OCI-LY1 (cell line): ENCODE results near the gene TUBGCP2.

Source experiments
- H2AFZ ChIP-seq: fragments of 200-600 bp; sonication (generic), shearing (Covaris generic); 2 replicates; pipeline ENCODE4 v1.6.0; 2014; ENCODE audit warnings: antibody characterized with exemption, mild to moderate bottlenecking, low read length
- H3F3A ChIP-seq: fragments of 200-600 bp; sonication (generic), shearing (Covaris generic); 2 replicates; pipeline ENCODE4 v1.6.0; 2014; ENCODE audit warnings: mild to moderate bottlenecking, antibody characterized with exemption, low read length, moderate library complexity; ENCODE audit not compliant: insufficient read depth
- H3K27ac ChIP-seq: fragments of 200-600 bp; sonication (generic); 2 replicates; pipeline ENCODE4 v1.5.1; 2014; ENCODE audit warnings: low read length, mixed run types, mild to moderate bottlenecking, low read depth; ENCODE audit not compliant: poor library complexity, severe bottlenecking
- H3K27me3 ChIP-seq: fragments of 200-600 bp; sonication (generic); 2 replicates; pipeline ENCODE4 v1.6.0; 2014; ENCODE audit warnings: antibody characterized with exemption, mild to moderate bottlenecking, low read length, moderate library complexity; ENCODE audit not compliant: insufficient read depth
- H3K36me3 ChIP-seq: fragments of 200-600 bp; sonication (generic); 2 replicates; pipeline ENCODE4 v1.6.1; 2014; ENCODE audit warnings: mild to moderate bottlenecking, antibody characterized with exemption, low read length, moderate library complexity, mixed read lengths; ENCODE audit not compliant: insufficient read depth
- H3K4me1 ChIP-seq: fragments of 200-600 bp; sonication (generic); 2 replicates; pipeline ENCODE4 v1.5.1; 2014; ENCODE audit warnings: mild to moderate bottlenecking, low read length, moderate library complexity; ENCODE audit not compliant: insufficient read depth, severe bottlenecking
- H3K4me2 ChIP-seq: fragments of 200-600 bp; sonication (generic), shearing (Covaris generic); 2 replicates; pipeline ENCODE4 v1.6.1; 2014; ENCODE audit warnings: low read length
- H3K4me3 ChIP-seq: fragments of 200-600 bp; sonication (generic); 2 replicates; pipeline ENCODE4 v1.5.1; 2014; ENCODE audit warnings: low read length, low read depth, mild to moderate bottlenecking, mixed read lengths; ENCODE audit not compliant: poor library complexity, severe bottlenecking
- H3K79me2 ChIP-seq: fragments of 200-600 bp; shearing (Covaris generic); 2 replicates; pipeline ENCODE4 v1.6.1; 2016; ENCODE audit warnings: mixed run types, low read length, mixed read lengths; ENCODE audit not compliant: insufficient read depth
- H3K9ac ChIP-seq: fragments of 200-600 bp; sonication (generic), shearing (Covaris generic); 2 replicates; pipeline ENCODE4 v1.6.1; 2014; ENCODE audit warnings: mild to moderate bottlenecking, low read length, mixed read lengths
- H3K9me2 ChIP-seq: fragments of 200-600 bp; sonication (generic), shearing (Covaris generic); 2 replicates; pipeline ENCODE4 v1.6.1; 2014; ENCODE audit warnings: low read depth, mild to moderate bottlenecking, low read length, mixed read lengths
- H3K9me3 ChIP-seq: fragments of 200-600 bp; shearing (Covaris generic); 2 replicates; pipeline ENCODE4 v1.6.1; 2014; ENCODE audit warnings: low read length, mixed read lengths
- H4K20me1 ChIP-seq: fragments of 200-600 bp; sonication (generic), shearing (Covaris generic); 2 replicates; pipeline ENCODE4 v1.6.0; 2016; ENCODE audit warnings: mild to moderate bottlenecking, low read length; ENCODE audit not compliant: insufficient read depth
- CTCF ChIP-seq: fragments of 200-600 bp; sonication (generic), shearing (Covaris generic); IDR thresholded peaks from 2 replicates; pipeline ENCODE4 v1.5.1; 2017; ENCODE audit warnings: mild to moderate bottlenecking, antibody characterized with exemption, low read length, moderate library complexity, mixed read lengths
- EZH2 ChIP-seq: fragments of 200-600 bp; sonication (generic), shearing (Covaris generic); IDR thresholded peaks from 2 replicates; pipeline ENCODE4 v1.8.0; 2017; ENCODE audit warnings: borderline replicate concordance, mixed run types, mild to moderate bottlenecking, antibody characterized with exemption, low read length, moderate library complexity, mixed read lengths

The TUBGCP2 gene

GRCh38 chr10:133270204-133270603 is 38.5 kb downstream of the TUBGCP2 start:
- Histone ChIP-seq H3K36me3 (no peaks in the 10 kb centered on the region), H2AFZ (no peak overlapping the region), H3K4me2 (no peak overlapping the region), H3K9me3 (no peaks in the 10 kb centered on the region), H3K4me3 (no peak overlapping the region), H3K27ac (no peak overlapping the region), H3K27me3 (no peaks in the 10 kb centered on the region), H4K20me1 (no peaks in the 10 kb centered on the region), H3K4me1 (peaks cover 3% of the 10 kb centered on the region), H3K9ac (no peak overlapping the region), H3K79me2 (no peaks in the 10 kb centered on the region), H3F3A (no peaks in the 10 kb centered on the region), H3K9me2 (no peaks in the 10 kb centered on the region)
- TF ChIP-seq EZH2 (no peak), CTCF (no peak)

- no peaks in the 10 kb centered on the region for H3K79me2 ChIP-seq
- H3K27ac ChIP-seq: no peak overlapping the region
- no peaks in the 10 kb centered on the region for H3K36me3 ChIP-seq
- H3K4me2 ChIP-seq: no peak overlapping the region
- no peak overlapping the region for H3K9ac ChIP-seq
- no peaks in the 10 kb centered on the region for H3K9me3 ChIP-seq
- no peaks in the 10 kb centered on the region for H3F3A ChIP-seq
- H3K4me3 ChIP-seq: no peak overlapping the region
- no peaks in the 10 kb centered on the region for H3K27me3 ChIP-seq
- H3K4me1 ChIP-seq: no peaks in the 10 kb centered on the region
- no peaks in the 10 kb centered on the region for H3K9me2 ChIP-seq
- no peak overlapping the region for H2AFZ ChIP-seq
- TF ChIP-seq EZH2 (no peak), CTCF (no peak)
- no peaks in the 10 kb centered on the region for H4K20me1 ChIP-seq
Measured at GRCh38 chr10:133269367-133269766, 39.3 kb downstream of the TUBGCP2 start.

GRCh38 chr10:133268532-133268931 is 40.1 kb downstream of the TUBGCP2 start:
- TF ChIP-seq CTCF (no peak), EZH2 (no peak)
- Histone ChIP-seq H3K9ac (no peak overlapping the region), H3K9me2 (no peaks in the 10 kb centered on the region), H3K4me3 (no peak overlapping the region), H3K4me1 (no peaks in the 10 kb centered on the region), H3K36me3 (no peaks in the 10 kb centered on the region), H3K9me3 (no peaks in the 10 kb centered on the region), H3K27ac (no peak overlapping the region), H3K79me2 (no peaks in the 10 kb centered on the region), H4K20me1 (no peaks in the 10 kb centered on the region), H3F3A (no peaks in the 10 kb centered on the region), H3K4me2 (no peak overlapping the region), H2AFZ (no peak overlapping the region), H3K27me3 (0 out of 2 replicates have a peak, but pooled peaks cover under 1% of the 10 kb centered on the region)
